Measurements from ENCODE around the gene EP300.

The EP300 gene

DNA sequence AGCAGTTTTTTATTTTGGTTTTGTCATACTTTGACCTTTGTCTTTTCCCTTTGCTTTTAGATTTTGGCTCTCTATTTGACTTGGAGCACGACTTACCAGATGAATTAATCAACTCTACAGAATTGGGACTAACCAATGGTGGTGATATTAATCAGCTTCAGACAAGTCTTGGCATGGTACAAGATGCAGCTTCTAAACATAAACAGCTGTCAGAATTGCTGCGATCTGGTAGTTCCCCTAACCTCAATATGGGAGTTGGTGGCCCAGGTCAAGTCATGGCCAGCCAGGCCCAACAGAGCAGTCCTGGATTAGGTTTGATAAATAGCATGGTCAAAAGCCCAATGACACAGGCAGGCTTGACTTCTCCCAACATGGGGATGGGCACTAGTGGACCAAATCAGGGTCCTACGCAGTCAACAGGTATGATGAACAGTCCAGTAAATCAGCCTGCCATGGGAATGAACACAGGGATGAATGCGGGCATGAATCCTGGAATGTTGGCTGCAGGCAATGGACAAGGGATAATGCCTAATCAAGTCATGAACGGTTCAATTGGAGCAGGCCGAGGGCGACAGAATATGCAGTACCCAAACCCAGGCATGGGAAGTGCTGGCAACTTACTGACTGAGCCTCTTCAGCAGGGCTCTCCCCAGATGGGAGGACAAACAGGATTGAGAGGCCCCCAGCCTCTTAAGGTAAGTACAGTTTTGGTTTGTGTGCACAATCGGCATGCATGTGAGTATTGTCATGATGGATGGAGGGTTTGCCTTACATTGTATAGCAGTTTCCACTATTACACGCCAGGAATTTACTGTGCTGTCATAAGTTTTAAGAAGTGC is 25.0 kb downstream of the EP300 start:
- H3K4me2 ChIP-seq (ENCODE audit: insufficient read depth, low read length, poor library complexity, severe bottlenecking): no peak overlapping the region
- H3K23ac ChIP-seq (ENCODE audit: low read depth, low read length, poor library complexity): no peak overlapping the region
- H3K9ac ChIP-seq (ENCODE audit: low read depth, low read length, poor library complexity): no peak overlapping the region
- no peak overlapping the region for H2BK120ac ChIP-seq (ENCODE audit: low read depth, low read length)
- H3K79me1 ChIP-seq (ENCODE audit: low read depth, low read length): peaks cover 7% of the 10 kb centered on the region
- H4K91ac ChIP-seq (ENCODE audit: low read depth, low read length, poor library complexity): no peak overlapping the region
- no peak overlapping the region for H3K4ac ChIP-seq (ENCODE audit: low read length)
- DNase-seq (ENCODE audit: low spot score): no peak
- H2BK5ac ChIP-seq (ENCODE audit: low read length): no peak overlapping the region
- no peak overlapping the region for H2BK15ac ChIP-seq (ENCODE audit: low read length)
- H2AK5ac ChIP-seq (ENCODE audit: low read depth, low read length): no peak overlapping the region
- no CpG with 5 or more reads among the region's 9 CpGs for WGBS, 2 donors (ENCODE audit: extremely low coverage in 2 of 2, insufficient read length in 2 of 2, insufficient replicate concordance in 1 of 2)
- no peak overlapping the region for H2BK12ac ChIP-seq (ENCODE audit: low read length)
- no peaks in the 10 kb centered on the region for H3K4me1 ChIP-seq (ENCODE audit: control insufficient read depth in 2 of 2, insufficient read depth in 1 of 2, low read depth in 1 of 2, low read length in 2 of 2)
- peaks cover 16 to 94% of the 10 kb centered on the region in 2 donors for H3K36me3 ChIP-seq (replicated peaks in 1 of 2; ENCODE audit: control insufficient read depth in 2 of 2, insufficient read depth in 2 of 2, low read length in 2 of 2)
- no peak overlapping the region for H3K27ac ChIP-seq (replicated peaks; ENCODE audit: low read length)
- H3K18ac ChIP-seq (ENCODE audit: low read length): no peak overlapping the region
- no peaks in the 10 kb centered on the region for H3K27me3 ChIP-seq (ENCODE audit: control insufficient read depth in 3 of 3, insufficient read depth in 3 of 3, low read depth in 1 of 3, low read length in 3 of 3)
- H2AFZ ChIP-seq (ENCODE audit: low read length): no peak overlapping the region
- H4K8ac ChIP-seq (ENCODE audit: low read depth, low read length): no peak overlapping the region
- H3K4me3 ChIP-seq (ENCODE audit: low read length in 2 of 2): no peak overlapping the region
- no peaks in the 10 kb centered on the region for H3K9me3 ChIP-seq (replicated peaks in 1 of 2; ENCODE audit: control insufficient read depth in 2 of 2, insufficient read depth in 1 of 2, low read depth in 1 of 2, low read length in 2 of 2)
- H3K14ac ChIP-seq (ENCODE audit: low read length): no peak overlapping the region

DNA sequence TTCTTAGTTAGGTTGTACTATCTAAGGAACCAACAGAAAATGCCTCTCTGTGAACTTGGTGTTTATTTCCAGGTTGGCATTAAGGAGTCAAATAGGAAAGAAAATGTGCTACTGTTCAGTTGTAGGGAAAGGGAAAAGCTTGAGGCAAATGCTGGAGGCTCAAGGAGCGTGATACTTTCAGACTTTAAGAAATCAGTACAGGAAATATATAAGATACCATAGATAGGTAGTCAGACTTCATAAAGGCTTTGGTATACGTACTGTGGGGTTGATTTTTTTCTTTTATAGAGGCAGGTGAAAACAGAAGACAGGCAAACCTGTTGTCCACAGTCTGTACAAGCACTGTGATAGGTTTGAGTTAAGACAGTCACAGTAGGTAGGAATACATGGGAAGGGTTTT is 30.8 kb downstream of the EP300 start:
- no peaks in the 10 kb centered on the region for H3K27me3 ChIP-seq (ENCODE audit: control insufficient read depth in 3 of 3, insufficient read depth in 3 of 3, low read depth in 1 of 3, low read length in 3 of 3)
- no peak overlapping the region for H3K27ac ChIP-seq (replicated peaks; ENCODE audit: low read length)
- no peak overlapping the region for H3K23ac ChIP-seq (ENCODE audit: low read depth, low read length, poor library complexity)
- no peak for DNase-seq (ENCODE audit: low spot score)
- no peak overlapping the region for H2AK5ac ChIP-seq (ENCODE audit: low read depth, low read length)
- no CpG with 5 or more reads among the region's 2 CpGs for WGBS, 2 donors (ENCODE audit: extremely low coverage in 2 of 2, insufficient read length in 2 of 2, insufficient replicate concordance in 1 of 2)
- no peak overlapping the region for H3K14ac ChIP-seq (ENCODE audit: low read length)
- H3K4me3 ChIP-seq (ENCODE audit: low read length in 2 of 2): no peak overlapping the region
- H2BK5ac ChIP-seq (ENCODE audit: low read length): no peak overlapping the region
- H4K8ac ChIP-seq (ENCODE audit: low read depth, low read length): no peak overlapping the region
- H3K4me1 ChIP-seq (ENCODE audit: control insufficient read depth in 2 of 2, insufficient read depth in 1 of 2, low read depth in 1 of 2, low read length in 2 of 2): no peaks in the 10 kb centered on the region
- H4K91ac ChIP-seq (ENCODE audit: low read depth, low read length, poor library complexity): no peak overlapping the region
- H2BK15ac ChIP-seq (ENCODE audit: low read length): no peak overlapping the region
- no peak overlapping the region for H3K4me2 ChIP-seq (ENCODE audit: insufficient read depth, low read length, poor library complexity, severe bottlenecking)
- no peak overlapping the region for H3K9ac ChIP-seq (ENCODE audit: low read depth, low read length, poor library complexity)
- H3K79me1 ChIP-seq (ENCODE audit: low read depth, low read length): peaks cover 6% of the 10 kb centered on the region
- H3K9me3 ChIP-seq (replicated peaks in 1 of 2; ENCODE audit: control insufficient read depth in 2 of 2, insufficient read depth in 1 of 2, low read depth in 1 of 2, low read length in 2 of 2): peaks cover 0 to 2% of the 10 kb centered on the region in 2 donors
- no peak overlapping the region for H3K18ac ChIP-seq (ENCODE audit: low read length)
- H2BK120ac ChIP-seq (ENCODE audit: low read depth, low read length): no peak overlapping the region
- H2BK12ac ChIP-seq (ENCODE audit: low read length): no peak overlapping the region
- no peak overlapping the region for H2AFZ ChIP-seq (ENCODE audit: low read length)
- H3K36me3 ChIP-seq (replicated peaks in 1 of 2; ENCODE audit: control insufficient read depth in 2 of 2, insufficient read depth in 2 of 2, low read length in 2 of 2): peaks cover 24 to 95% of the 10 kb centered on the region in 2 donors
- H3K4ac ChIP-seq (ENCODE audit: low read length): no peak overlapping the region

DNA sequence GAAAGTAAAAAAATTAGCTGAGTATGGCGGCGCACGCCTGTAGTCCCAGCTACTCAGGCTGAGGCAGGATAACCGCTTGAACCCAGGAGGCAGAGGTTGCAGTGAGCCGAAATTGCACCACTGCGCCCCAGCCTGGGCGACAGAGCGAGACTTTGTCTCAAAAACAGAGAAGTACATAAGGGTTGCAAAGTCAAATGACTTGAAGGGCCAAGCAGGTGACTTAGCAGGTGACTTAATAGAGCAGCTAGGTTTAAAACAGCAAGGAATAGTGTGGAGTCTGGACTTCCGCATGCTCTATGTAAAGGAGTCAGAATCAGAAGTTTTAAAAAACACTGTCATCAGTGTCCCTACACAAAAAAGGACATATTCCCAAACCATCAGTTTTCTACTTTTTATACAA is 31.7 kb downstream of the EP300 start:
- Histone ChIP-seq H3K27ac (replicated peaks; ENCODE audit: low read length) (no peak overlapping the region), H2BK12ac (ENCODE audit: low read length) (no peak overlapping the region), H3K27me3 (ENCODE audit: control insufficient read depth in 3 of 3, insufficient read depth in 3 of 3, low read depth in 1 of 3, low read length in 3 of 3) (no peaks in the 10 kb centered on the region), H3K9me3 (replicated peaks in 1 of 2; ENCODE audit: control insufficient read depth in 2 of 2, insufficient read depth in 1 of 2, low read depth in 1 of 2, low read length in 2 of 2) (peaks cover 0 to 2% of the 10 kb centered on the region in 2 donors), H2AFZ (ENCODE audit: low read length) (no peak overlapping the region), H2BK120ac (ENCODE audit: low read depth, low read length) (no peak overlapping the region), H3K36me3 (replicated peaks in 1 of 2; ENCODE audit: control insufficient read depth in 2 of 2, insufficient read depth in 2 of 2, low read length in 2 of 2) (peaks cover 27 to 94% of the 10 kb centered on the region in 2 donors), H3K4me2 (ENCODE audit: insufficient read depth, low read length, poor library complexity, severe bottlenecking) (no peak overlapping the region), H3K23ac (ENCODE audit: low read depth, low read length, poor library complexity) (no peak overlapping the region), H2AK5ac (ENCODE audit: low read depth, low read length) (no peak overlapping the region), H3K4ac (ENCODE audit: low read length) (no peak overlapping the region), H3K9ac (ENCODE audit: low read depth, low read length, poor library complexity) (no peak overlapping the region), H2BK15ac (ENCODE audit: low read length) (no peak overlapping the region), H3K14ac (ENCODE audit: low read length) (no peak overlapping the region), H3K4me3 (ENCODE audit: low read length in 2 of 2) (no peak overlapping the region), H4K8ac (ENCODE audit: low read depth, low read length) (no peak overlapping the region), H4K91ac (ENCODE audit: low read depth, low read length, poor library complexity) (no peak overlapping the region), H2BK5ac (ENCODE audit: low read length) (no peak overlapping the region), H3K18ac (ENCODE audit: low read length) (no peak overlapping the region), H3K79me1 (ENCODE audit: low read depth, low read length) (peaks cover 6% of the 10 kb centered on the region), H3K4me1 (ENCODE audit: control insufficient read depth in 2 of 2, insufficient read depth in 1 of 2, low read depth in 1 of 2, low read length in 2 of 2) (no peaks in the 10 kb centered on the region)
- WGBS, 2 donors (ENCODE audit: extremely low coverage in 2 of 2, insufficient read length in 2 of 2, insufficient replicate concordance in 1 of 2): no CpG with 5 or more reads among the region's 9 CpGs
- DNase-seq (ENCODE audit: low spot score): no peak

DNA sequence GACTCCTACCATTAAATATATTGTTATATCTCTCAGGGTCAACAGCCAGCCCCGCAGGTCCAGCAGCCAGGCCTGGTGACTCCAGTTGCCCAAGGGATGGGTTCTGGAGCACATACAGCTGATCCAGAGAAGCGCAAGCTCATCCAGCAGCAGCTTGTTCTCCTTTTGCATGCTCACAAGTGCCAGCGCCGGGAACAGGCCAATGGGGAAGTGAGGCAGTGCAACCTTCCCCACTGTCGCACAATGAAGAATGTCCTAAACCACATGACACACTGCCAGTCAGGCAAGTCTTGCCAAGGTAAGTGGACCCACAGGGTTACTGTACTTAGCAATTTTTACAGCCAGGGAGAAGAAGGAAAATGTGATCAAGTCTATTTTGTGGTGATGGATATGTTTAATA is 35.1 kb downstream of the EP300 start:
- Histone ChIP-seq H3K18ac (ENCODE audit: low read length) (no peak overlapping the region), H3K36me3 (replicated peaks in 1 of 2; ENCODE audit: control insufficient read depth in 2 of 2, insufficient read depth in 2 of 2, low read length in 2 of 2) (peaks cover 37 to 96% of the 10 kb centered on the region in 2 donors)
- whole genome bisulfite sequencing, 2 donors (ENCODE audit: extremely low coverage in 2 of 2, insufficient read length in 2 of 2, insufficient replicate concordance in 1 of 2): no CpG with 5 or more reads among the region's 5 CpGs

More for the DNA sequence above, 35.1 kb downstream of the EP300 start:
- no peak overlapping the region for H3K4ac ChIP-seq (ENCODE audit: low read length)
- DNase-seq (ENCODE audit: low spot score): no peak
- no peaks in the 10 kb centered on the region for H3K4me1 ChIP-seq (ENCODE audit: control insufficient read depth in 2 of 2, insufficient read depth in 1 of 2, low read depth in 1 of 2, low read length in 2 of 2)
- H2BK15ac ChIP-seq (ENCODE audit: low read length): no peak overlapping the region
- peaks cover 6% of the 10 kb centered on the region for H3K79me1 ChIP-seq (ENCODE audit: low read depth, low read length)
- H4K91ac ChIP-seq (ENCODE audit: low read depth, low read length, poor library complexity): no peak overlapping the region
- H2BK5ac ChIP-seq (ENCODE audit: low read length): no peak overlapping the region
- H2AFZ ChIP-seq (ENCODE audit: low read length): no peak overlapping the region
- H3K4me3 ChIP-seq (ENCODE audit: low read length in 2 of 2): no peak overlapping the region
- H3K23ac ChIP-seq (ENCODE audit: low read depth, low read length, poor library complexity): no peak overlapping the region
- no peak overlapping the region for H2AK5ac ChIP-seq (ENCODE audit: low read depth, low read length)
- peaks cover 0 to 2% of the 10 kb centered on the region in 2 donors for H3K9me3 ChIP-seq (replicated peaks in 1 of 2; ENCODE audit: control insufficient read depth in 2 of 2, insufficient read depth in 1 of 2, low read depth in 1 of 2, low read length in 2 of 2)
- H3K27me3 ChIP-seq (ENCODE audit: control insufficient read depth in 3 of 3, insufficient read depth in 3 of 3, low read depth in 1 of 3, low read length in 3 of 3): no peaks in the 10 kb centered on the region
- no peak overlapping the region for H4K8ac ChIP-seq (ENCODE audit: low read depth, low read length)
- no peak overlapping the region for H3K27ac ChIP-seq (replicated peaks; ENCODE audit: low read length)
- no peak overlapping the region for H3K4me2 ChIP-seq (ENCODE audit: insufficient read depth, low read length, poor library complexity, severe bottlenecking)
- H3K14ac ChIP-seq (ENCODE audit: low read length): no peak overlapping the region
- H2BK12ac ChIP-seq (ENCODE audit: low read length): no peak overlapping the region
- no peak overlapping the region for H3K9ac ChIP-seq (ENCODE audit: low read depth, low read length, poor library complexity)
- H2BK120ac ChIP-seq (ENCODE audit: low read depth, low read length): no peak overlapping the region

Data from neuronal stem cell (in vitro differentiated cells).